ENCODE results near the gene EIF5. TPM values are rescaled to one million over a fixed set of nuclear protein-coding genes. Genes with fewer than 3 reads are reported as not detected.

Gene EIF5
- total RNA-seq, 2 donors from 2014 or later = 89.2 to 373 TPM

DNA sequence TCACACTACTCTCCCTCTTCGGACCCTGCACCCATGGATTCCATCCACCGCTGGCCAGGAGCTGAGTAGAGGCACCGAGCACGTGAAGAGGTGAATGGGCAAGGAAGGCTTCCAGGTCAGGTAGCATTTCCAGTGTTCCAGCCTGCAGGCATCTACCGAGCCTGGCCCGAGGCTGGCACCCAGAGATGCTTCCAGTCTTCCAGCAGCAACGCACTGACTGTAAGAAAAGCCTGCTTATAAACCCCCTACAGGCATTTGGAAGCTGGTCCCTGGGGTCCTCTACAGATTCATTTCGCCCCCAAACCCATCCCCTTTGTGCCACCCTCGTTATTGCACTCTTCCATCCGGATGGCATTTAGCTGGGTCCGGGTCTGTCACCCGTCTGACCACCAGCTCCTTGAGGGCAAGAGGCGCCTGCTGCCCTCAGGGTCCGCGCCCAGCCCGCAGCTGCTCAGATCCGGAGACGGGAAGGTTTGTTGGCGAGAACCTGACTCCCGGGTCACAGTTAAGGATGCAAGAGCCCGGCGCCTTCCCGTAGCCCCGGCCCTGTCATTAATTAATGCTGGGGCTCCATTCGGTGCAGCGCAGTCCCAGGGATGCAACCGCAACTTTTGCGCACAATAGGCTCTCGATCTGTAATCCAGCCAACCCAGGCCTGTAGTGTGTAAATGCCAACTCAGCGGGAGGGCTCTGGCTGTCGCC is 50.6 kb downstream of the EIF5 start:
- DNase-seq (ENCODE audit: low spot score) (no peak), ATAC-seq (ENCODE audit: insufficient number of reproducible peaks, low FRiP score, low read depth) (no peak)
- H3K27ac ChIP-seq = peak overlapping the region; percentile 61 to 95
- H3K36me3 ChIP-seq = no peaks in the 10 kb centered on the region
- no peaks in the 10 kb centered on the region for H3K9me3 ChIP-seq
- TF ChIP-seq, protein P1, sequence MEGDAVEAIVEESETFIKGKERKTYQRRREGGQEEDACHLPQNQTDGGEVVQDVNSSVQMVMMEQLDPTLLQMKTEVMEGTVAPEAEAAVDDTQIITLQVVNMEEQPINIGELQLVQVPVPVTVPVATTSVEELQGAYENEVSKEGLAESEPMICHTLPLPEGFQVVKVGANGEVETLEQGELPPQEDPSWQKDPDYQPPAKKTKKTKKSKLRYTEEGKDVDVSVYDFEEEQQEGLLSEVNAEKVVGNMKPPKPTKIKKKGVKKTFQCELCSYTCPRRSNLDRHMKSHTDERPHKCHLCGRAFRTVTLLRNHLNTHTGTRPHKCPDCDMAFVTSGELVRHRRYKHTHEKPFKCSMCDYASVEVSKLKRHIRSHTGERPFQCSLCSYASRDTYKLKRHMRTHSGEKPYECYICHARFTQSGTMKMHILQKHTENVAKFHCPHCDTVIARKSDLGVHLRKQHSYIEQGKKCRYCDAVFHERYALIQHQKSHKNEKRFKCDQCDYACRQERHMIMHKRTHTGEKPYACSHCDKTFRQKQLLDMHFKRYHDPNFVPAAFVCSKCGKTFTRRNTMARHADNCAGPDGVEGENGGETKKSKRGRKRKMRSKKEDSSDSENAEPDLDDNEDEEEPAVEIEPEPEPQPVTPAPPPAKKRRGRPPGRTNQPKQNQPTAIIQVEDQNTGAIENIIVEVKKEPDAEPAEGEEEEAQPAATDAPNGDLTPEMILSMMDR (IDR thresholded peaks at IDR 0.05) = no peak
- H3K27me3 ChIP-seq (replicated peaks; ENCODE audit: insufficient read depth) = no peaks in the 10 kb centered on the region
- H3K4me1 ChIP-seq (ENCODE audit: control insufficient read depth in 1 of 2, low read depth in 2 of 2) = peaks cover 23 to 32% of the 10 kb centered on the region in 2 donors
- peak overlapping the region; percentile 96 for H3K4me3 ChIP-seq

DNA sequence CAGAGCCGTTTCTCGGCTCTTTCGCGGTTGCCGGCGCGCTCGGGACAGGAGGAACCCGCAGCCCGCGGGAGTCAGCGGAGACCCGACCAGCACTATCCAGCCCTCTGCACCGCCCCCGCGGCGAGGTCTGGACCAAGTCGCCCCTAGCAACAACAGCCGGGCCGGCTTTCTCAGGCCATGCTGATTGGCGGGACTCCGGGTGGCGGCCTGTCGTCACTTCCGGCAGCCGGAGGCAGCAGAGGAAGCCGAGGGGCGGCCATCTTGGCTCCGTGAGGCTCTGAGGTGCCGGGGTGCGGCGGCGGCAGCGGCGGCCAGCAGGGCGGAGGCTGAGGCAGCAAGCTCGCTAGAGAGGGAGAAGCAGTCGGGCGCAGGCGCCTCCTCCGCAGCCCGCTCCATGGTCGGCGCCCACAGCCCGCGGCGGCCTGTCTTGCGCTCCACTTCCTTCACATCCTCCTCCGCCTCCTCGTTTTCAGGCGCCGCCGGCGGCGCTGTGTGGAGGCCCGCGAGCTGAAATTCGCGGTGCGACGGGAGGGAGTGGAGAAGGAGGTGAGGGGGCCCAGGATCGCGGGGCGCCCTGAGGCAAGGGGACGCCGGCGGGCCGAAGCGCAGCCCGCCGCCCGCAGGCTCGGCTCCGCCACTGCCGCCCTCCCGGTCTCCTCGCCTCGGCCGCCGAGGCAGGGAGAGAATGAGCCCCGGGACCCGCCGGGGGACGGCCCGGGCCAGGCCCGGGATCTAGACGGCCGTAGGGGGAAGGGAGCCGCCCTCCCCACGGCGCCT is 51.3 kb downstream of the EIF5 start, which contains the start of gene MARK3:
MARK3 (plus strand) TSS at position 264 of the 777 bp plus-strand sequence. CDS start 615 bp downstream, outside the sequence.
- TF ChIP-seq, protein P1 (IDR thresholded peaks at IDR 0.05) = peak; percentile 34
- ATAC-seq (ENCODE audit: insufficient number of reproducible peaks, low FRiP score, low read depth) = peak; percentile 96
- Histone ChIP-seq H3K27me3 (replicated peaks; ENCODE audit: insufficient read depth) (no peaks in the 10 kb centered on the region), H3K36me3 (no peaks in the 10 kb centered on the region), H3K27ac (peak within 1 kb of the TSS; percentile 95 to 98), H3K4me3 (peak within 1 kb of the TSS; percentile 96), H3K4me1 (ENCODE audit: control insufficient read depth in 1 of 2, low read depth in 2 of 2) (peaks cover 23 to 32% of the 10 kb centered on the region in 2 donors), H3K9me3 (no peaks in the 10 kb centered on the region)
- DNase-seq (ENCODE audit: low spot score) = peak; percentile 94

DNA sequence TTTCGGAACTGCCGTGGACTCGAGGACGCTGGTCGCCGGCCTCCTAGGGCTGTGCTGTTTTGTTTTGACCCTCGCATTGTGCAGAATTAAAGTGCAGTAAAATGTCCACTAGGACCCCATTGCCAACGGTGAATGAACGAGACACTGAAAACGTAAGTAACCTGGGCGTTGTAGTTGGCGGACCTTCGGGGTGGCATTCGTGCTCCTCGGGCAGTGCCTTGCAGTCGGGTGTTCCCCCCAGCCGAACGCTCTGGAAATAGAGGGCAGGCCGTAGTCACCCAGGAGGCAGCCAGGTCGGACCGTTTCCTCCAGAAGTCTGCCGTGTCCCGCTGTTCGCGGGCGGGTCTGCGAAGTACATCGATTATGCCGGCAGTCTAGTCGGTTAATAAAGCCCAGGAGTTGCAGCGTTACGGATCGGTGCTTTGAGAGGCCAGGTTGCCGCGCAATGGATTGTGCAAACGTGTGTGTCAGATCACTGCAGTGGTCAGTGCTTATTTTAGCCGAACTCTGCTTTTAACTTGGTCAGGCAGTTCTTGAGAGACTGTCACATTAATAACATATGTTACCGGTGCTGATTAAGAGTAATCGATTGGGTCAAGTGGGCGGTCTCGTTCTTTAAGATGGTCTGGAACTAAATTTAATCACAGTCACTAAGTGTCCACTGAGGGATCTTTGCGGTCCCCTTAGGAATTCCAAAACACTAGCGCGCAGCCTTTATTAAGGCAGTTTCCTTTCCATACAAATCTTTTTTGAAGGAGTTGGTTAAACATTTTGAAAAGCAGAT is 52.1 kb downstream of the EIF5 start:
- no peak for ATAC-seq (ENCODE audit: insufficient number of reproducible peaks, low FRiP score, low read depth)

DNA sequence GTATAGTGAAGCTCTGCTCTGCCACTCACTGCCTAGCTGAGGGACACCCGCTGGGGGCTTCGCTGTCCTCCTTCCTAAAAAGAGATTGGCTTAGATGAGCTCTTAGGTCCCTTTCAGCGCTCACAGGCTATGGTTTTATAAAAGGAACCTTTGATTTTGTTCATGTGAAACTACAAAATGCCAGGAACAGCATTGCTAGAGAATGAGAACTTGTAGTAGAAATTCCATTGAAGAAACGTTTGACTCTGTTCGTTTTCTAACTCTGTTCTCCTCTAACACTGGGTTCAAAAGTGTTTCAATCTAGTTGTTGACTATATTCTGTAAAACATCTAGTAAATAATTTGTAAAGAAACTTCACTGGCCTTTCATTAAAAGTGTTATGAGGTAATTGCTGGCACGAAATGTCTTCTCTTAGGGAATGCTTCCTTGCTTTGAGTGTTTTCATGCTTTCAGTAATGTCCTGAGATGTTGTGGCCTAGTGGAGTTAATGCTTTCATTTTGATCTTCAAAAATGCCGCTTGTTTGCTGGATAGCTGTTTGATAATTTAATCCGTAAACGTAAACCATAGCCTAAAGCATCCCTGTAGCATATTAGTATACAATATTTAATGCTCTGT is 52.8 kb downstream of the EIF5 start:
- H3K27me3 ChIP-seq (replicated peaks; ENCODE audit: insufficient read depth) = no peaks in the 10 kb centered on the region
- peak overlapping the region; percentile 96 for H3K4me3 ChIP-seq
- H3K4me1 ChIP-seq (ENCODE audit: control insufficient read depth in 1 of 2, low read depth in 2 of 2) = peaks cover 23 to 34% of the 10 kb centered on the region in 2 donors
- TF ChIP-seq, protein P1 (IDR thresholded peaks at IDR 0.05) = no peak
- ATAC-seq (ENCODE audit: insufficient number of reproducible peaks, low FRiP score, low read depth) = no peak
- no peaks in the 10 kb centered on the region for H3K9me3 ChIP-seq
- H3K36me3 ChIP-seq = no peaks in the 10 kb centered on the region
- peak overlapping the region; percentile 95 to 98 for H3K27ac ChIP-seq
- DNase-seq (ENCODE audit: low spot score) = no peak

More for the DNA sequence above, 52.1 kb downstream of the EIF5 start:
- Histone ChIP-seq H3K4me1 (ENCODE audit: control insufficient read depth in 1 of 2, low read depth in 2 of 2) (peaks cover 23 to 32% of the 10 kb centered on the region in 2 donors), H3K27me3 (replicated peaks; ENCODE audit: insufficient read depth) (no peaks in the 10 kb centered on the region), H3K36me3 (no peaks in the 10 kb centered on the region), H3K9me3 (no peaks in the 10 kb centered on the region), H3K4me3 (peak overlapping the region; percentile 96), H3K27ac (peak overlapping the region; percentile 95 to 98)
- TF ChIP-seq, protein P1 (IDR thresholded peaks at IDR 0.05) = no peak
- DNase-seq (ENCODE audit: low spot score) = no peak
